HG03175 (cell line): ENCODE results near the gene NANOS2.

Experiments used
- ATAC-seq: cut with Tn5 transposase; IDR thresholded peaks from one replicate; pipeline ENCODE4 v1.9.1; 2021; ENCODE audit warnings: mild to moderate bottlenecking, moderate library complexity; ENCODE audit not compliant: unreplicated experiment

Gene NANOS2

DNA sequence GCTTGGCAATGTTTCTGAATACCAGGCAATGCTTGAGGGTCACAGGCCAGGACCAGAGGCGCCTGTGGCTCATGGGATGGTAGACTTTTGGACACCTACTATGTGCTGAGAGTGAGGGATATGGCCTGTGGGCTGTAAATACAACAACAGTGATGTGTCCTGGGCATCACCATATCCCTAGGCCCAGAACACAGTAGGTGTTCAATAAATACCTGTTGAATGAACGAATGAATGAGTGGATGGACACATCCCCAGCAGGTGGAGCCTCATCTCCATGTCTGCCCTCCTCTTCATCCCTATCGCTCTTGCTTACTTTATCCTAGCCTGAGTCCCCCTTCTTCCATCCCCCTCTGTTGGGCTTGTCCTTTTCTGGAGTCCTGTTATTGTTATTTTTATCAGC, 16.5 kb upstream of the NANOS2 start:
- ATAC-seq, result no peak

DNA sequence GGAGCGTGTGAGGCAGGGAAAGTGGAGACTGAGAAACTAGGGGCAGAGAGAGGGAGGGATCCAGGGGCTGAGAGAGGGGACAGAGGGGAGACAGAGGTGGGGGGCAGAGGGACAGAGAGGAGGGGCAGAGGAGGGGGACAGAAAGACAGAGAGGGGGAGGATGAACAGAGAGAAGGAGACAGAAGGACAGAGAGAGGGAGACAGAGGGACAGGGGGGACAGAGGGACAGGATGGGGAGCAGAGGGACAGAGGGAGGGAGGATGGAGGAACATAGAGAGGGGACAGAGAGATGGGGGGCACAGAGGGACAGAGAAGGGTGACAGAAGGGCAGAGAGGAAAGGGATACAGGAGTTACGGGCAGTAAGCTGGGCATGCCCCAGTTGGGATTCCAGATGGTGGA, 14.7 kb upstream of the NANOS2 start:
- ATAC-seq, result no peak

DNA sequence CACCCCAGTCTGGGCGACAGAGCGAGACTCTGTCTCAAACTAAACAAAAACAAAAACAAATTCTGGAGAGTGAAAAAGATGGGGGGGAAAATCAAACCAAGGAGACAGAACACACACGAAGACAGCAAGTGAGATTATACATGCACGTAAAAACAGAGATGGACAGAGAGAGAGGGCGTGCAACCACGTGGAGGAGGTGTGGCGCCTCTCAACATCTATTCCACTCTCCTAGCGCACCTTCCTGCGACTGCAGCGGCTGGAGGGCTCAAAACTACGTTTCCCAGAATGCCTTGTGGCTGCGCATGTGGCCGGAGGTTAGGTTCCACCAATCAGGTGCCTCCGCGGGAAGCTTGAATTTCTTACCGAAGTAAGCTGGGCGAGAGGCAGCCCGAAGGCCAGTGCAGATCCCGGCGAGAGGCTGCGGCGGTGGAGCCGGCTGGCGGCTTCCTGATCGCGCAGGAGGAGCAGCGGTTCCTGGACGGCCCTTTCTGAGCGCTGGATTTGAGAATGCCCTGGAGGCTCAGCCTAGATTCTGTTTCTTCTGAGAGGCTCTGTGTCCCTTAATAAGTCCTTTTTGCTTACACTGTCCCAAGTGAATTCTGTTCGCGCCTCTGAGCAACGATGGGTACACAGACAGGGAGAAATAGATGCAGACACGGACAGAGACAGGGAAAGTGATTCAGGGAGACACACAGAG, 13.1 kb upstream of the NANOS2 start:
- ATAC-seq, result peak; percentile 57

DNA sequence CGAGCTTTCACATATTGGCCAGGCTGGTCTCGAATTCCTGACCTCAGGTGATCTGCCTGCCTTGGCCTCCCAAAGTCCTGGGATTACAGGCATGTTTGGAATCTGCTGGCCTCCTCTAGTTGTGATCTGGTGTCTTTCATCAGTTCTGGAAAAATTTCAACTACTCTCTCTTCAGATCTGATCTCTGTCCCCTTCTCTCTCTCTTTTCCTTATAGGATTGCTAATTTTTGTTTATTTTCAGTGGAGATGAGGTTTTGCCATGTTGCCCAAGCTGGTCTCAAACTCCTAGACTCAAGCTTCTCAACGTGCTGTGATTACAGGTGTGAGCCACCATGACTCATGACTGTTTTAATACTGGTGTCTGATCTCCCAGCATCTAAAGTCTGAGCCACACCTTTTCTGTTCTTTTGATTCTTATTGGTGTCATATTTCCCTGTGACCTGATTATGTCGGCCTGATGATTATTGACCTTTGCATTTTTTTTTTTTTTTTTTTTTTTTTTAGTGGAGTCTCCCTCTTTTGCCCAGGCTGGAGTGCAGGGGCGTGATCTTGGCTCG, 10.4 kb upstream of the NANOS2 start:
- no peak for ATAC-seq

DNA sequence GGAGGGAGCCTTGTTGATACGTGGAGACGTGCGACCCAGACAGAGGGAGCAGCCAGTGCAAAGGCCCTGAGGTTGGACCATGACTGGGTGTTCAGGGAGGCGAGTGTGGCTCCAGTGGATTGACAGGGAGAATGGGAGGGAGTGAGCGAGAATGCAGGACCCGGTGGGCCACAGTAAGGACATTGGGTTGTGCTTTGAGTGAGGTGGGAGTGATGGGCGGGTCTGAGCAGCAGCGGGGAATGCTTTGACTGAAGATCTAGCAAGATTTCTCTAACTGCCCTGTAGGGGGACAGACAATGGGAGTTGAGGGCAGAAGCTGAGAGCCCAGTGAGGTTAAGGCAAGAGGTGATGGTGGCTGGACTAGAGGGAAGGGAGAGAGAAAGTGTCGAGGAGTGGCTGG, 7.7 kb upstream of the NANOS2 start:
- ATAC-seq, result no peak

DNA sequence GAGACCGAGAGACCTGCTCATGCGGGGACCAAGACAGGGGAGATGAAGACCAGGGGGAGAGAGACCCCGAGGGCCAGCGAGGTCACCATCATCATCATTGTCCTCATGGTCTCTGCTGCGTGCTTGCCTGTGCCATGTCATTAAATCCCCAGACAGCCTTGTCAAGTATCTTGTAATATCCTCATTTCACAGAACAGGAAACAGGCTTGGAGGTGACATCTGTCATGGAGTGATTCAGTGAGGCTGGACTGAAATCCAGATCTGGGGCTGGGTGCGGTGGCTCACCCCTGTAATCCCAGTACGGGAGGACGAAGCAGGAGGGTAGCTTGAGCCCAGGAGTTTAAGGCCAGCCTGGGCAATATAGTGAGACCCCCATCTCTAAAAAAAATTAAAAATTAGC, 5.9 kb upstream of the NANOS2 start:
- no peak for ATAC-seq

DNA sequence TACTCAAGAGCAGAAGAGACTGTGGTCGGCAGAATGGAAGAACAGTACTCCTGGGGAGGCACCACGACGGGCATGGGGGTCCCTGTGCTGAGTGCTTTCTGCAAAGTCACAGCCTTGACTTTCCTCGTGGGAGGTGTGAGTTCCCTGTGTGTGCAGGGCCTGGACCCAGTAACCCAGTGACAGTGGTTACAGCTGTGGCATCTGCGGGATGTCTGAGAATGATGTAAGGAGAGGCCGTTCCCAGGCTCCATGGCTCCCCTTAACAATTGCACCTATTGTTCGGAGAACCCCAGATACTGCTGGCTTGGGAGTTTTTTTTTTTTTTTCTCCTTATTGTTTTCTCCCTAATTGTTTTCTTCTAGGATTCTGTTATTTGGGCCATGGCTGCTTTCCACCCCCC, 5.1 kb upstream of the NANOS2 start:
- no peak for ATAC-seq

DNA sequence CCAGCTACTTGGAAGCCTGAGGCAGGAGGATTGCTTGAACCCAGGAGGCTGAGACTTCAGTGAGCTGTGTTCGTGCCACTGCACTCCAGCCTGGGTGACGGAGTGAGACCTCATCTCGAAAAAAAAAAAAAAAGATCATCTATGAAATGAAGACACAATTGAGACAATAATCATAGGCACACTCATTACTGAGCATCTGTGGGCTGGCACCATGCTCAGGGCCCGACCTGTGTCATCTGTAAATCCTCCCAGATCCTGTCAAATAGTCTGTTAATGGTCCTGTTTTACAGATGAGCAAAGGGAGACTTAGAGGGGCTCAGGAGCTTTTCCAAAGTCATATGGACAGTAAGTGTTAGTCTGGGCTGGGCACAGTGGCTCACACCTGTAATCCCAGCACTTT, 4.1 kb upstream of the NANOS2 start:
- ATAC-seq, result no peak

DNA sequence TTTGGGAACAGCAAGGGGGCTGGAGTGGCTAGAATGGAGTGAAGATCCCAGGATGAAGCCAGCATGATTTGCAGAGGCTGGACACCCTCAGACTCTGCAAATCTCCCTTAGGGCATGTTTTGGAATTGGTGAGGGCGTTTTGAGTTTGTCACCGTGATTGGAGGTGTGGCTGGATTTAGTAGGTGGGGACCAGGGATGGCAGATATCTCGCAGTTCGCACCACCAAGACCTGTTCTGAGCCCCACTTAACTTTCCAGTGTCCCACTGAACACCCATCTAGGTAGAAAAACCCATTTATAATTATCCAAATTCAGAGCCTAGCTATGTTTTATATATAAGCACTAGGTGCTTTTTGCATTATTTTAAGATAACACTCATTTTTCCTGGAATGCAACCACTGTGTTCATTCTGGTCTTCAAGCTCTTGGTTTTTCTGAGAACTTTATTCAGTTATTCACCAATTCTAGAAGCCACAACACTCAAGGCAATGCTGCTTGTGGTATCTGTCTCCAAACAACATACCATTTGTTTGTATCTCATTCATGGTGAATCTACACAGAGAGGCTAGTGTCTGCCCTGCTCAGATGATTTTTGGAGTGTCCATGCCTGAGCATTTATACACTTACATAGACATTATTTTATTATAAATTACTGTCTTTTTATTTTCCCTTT, 3.0 kb upstream of the NANOS2 start:
- ATAC-seq, result no peak

DNA sequence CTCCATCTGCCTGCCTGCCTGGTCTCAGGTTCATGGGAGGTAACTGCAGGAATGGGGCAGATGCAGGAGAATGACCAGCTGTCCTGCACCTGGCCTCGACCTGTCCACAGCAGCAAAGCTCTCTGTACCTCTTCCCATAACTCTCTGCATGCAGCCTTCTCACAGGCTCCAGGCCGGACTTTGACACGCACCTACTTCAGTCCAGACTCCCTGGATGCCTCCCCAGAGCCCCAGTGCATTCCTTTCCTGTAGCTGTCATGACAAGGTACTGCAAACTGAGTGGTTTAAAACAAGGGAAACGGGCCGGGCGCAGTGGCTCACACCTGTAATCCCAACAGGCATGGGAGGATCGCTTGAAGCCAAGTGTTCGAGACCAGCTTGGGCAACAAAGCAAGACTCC, 3.3 kb downstream of the NANOS2 start:
- ATAC-seq, result no peak

DNA sequence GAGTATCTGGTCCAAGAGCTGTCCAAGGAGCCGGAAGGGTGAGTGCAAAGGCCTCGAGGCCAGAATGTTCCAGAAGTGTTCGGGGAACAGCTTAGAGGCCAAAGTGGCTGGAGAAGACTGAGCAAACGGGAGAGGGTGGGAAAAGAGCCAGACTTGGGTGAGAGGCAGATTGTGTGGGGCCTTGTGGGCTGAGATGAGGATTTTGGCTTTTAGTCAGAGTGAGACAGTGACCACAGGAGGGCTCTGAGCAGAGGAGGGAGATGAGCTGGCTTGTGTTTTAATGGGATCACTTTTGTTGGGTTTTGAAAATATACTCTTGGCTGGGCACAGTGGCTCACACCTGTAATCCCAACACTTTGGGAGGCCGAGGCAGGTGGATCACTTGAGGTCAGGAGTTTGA, 5.6 kb downstream of the NANOS2 start:
- ATAC-seq, result no peak

DNA sequence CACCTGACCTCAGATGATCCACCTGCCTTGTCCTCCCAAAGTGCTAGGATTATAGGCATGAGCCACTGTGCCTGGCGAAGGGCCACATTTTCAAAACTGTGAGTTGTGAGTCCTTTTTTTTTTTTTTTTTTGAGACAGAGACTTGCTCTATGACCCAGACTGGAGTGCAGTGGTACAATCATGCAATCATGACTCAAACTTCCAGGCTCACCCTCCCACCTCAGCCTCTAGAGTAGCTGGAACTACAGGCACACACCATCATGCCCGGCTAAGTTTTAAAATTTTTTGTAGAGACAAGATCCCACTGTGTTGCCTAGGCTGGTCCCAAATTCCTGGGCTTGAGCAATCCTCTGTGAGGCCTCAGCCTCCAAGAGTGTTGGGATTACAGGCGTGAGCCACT, 8.4 kb downstream of the NANOS2 start:
- no peak for ATAC-seq

DNA sequence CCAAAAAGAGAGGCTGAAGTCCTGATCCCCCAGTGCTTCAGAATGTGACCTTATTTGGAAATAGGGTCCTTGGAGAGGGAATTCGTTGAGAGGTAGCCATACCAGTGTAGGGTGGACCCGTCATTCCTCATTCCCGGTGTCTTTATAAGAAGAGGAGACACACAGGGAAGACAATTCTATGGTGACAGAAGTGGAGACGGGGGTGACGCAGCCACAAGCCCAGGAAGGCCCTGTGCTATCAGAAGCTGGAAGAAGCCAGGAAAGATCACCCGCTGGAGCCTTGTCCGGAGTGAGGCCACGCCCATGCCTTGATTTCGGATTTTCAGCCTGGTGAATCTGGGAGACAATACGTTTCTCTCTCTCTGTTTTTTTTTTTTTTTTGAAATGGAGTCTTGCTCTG, 9.6 kb downstream of the NANOS2 start:
- no peak for ATAC-seq

DNA sequence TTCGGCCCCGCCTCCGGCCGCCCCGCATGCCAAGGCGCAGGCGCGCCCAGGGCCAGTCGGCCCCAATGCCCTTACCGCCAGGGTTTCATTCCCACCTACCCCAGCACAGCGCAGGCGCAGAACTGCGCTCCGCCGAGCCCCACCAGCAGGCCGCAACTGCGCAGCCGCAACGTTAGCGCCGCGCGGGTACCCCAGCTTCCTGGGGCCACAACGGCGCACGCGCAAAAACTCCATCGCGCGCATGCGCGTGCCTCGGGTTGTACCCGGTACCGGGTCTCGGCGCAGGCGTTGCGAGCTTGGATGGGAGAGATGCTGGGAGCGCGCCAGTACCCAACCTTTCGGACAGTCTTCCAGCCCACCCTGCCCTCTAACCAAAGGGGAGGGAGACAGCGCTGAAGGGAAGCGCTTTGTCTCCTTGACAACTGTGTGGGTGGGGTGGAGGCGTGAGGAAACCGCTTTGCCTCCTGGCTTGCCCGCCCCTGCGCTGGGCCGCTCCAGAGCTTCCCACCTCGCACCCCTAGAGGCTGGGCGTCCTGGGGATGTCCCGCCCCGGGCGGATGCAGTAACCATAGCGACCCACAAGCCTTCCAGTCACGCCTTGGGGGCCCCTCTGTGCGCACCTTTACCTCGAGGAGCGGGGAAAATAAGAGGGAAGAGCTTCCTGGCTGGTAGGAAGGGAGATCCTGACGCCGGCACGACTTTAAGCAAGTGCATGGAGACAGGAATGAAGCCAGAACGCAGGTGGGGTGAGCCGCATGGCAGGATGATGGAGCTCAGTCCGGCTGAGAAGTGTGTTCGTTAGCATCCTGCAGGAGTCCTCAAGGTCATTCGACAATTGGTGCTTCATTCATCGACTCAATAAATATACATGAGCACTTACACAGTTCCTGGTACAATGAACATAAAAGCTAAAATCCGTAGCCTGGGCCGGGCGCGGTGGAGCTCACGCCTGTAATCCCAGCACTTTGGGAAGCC, 11.6 kb downstream of the NANOS2 start:
- ATAC-seq, result peak; percentile 87

DNA sequence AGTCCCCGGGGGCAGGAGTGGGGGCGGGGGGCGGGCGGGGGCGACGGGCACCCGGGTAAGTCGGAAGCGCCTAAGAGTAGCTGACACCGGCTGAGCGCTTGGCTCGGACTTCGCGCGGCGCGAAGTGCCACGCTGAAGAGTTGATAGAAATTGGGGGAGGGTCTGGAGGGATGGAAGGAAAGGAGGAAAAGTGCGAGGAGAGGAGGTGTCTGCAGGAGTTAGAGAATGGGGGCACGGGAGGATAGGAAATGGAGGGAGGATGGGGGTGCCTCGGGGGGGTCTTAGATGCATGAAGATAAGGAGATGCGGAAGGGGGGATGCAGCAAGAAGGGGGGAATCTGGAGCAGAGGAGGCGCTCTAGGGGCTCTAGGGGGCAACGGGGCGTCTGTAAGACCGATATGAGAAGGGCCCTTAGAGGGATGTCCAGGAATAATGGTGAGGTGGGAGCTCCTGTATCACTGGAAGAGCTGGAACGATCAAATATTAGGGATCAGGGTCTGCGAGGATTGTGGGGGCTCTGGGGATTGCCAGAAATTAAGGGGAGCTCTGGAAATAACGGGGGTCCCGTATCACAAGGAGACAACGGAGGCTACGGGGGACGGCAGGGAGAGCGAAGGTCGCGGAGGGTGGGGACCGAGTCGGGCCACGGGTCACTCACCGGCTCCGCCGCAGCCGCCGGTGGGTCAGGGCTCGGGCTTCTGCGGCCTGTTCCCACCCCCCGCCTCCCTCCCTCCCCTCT, 12.5 kb downstream of the NANOS2 start, which contains the start of gene MYPOP:
TSS of gene MYPOP (minus strand) at position 702 of the 739 bp plus-strand sequence. CDS start 840 bp downstream, outside the sequence.
- no peak for ATAC-seq

DNA sequence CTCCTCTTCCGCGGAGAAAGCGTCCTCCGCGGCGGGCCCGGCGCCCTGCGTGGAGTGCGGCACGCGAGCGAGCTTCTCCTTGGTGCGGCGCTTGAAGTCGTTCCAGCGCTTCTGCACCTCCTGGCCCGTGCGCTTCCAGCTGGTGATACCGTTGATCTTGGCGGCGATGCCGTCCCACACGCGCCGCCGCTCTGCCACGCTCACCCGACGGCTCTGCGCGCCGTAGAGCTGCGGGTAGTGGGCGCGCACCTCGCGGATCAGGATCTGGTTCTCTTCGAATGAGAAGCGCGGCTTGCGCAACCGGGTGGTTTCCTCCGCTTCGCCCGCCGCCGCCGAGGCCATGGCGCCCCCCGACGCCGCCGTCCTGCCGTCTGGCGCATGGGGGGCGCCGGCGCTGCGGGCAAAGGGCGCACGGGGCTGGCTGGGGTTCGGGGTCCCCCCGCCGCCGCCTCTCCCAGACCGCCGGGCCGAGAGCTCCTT, 13.1 kb downstream of the NANOS2 start:
- ATAC-seq, result no peak

DNA sequence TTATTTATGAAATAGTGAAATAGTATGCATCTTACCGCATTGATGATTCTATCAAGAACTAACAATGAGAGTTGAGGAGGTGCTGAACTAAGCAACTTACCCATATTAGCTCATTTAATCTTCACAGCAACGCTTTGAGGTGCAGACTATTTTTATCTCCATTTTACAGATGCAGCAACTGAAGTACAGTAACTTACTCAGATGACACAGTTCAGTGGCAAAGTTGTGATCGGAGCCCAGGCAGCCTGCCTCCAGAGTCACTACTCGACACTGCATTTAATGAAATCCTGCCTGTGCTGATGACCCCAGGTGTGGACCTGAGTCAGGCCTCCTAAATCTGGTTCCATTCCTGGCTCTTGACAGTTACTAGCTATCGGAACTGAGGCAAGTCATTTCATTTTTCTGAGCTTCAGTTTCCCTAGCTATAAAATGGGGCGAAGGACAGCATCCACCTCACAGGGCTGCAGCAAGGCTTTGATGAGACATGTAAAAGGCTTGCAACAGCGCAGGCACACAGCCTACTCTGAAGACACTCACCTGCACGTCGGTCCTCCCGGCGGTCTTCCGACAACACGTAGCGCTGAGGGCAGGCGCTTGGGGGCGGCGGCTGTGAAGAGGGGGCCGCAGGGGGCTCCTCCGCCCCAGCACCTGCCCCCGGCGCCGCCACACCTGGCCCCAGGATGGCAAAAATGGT, 13.7 kb downstream of the NANOS2 start:
- no peak for ATAC-seq

DNA sequence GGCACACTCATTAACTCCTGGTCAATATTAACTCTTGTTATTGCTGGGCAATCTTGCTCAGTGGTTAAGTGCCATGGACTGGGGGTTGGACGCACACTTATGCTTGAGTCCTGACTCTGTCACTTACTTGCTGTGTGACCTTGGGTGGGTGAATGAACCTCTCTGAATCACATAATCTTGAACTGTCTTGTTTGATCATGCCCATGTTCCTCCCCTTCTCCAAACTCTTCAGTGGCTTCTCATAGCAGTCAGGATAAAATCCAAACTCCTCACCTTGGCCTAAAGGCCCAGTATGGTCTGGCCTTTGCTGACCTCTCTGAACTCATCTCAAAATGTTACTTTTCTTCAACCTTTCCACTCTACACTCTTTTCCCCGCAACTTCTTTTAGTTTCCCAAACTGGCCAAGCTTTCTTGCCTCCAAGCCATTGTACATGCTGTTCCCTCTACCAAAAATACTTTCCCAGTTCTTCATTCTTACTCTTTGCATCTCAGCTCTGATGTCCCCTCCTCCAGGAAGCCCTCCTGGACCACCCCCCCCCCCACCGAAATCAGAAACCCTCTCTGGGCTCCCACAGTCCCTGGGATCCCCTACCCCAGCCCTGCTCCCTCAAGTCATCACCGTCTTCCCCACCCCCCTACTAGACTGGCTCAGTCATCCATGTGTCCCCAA, 14.5 kb downstream of the NANOS2 start:
- ATAC-seq, result no peak

DNA sequence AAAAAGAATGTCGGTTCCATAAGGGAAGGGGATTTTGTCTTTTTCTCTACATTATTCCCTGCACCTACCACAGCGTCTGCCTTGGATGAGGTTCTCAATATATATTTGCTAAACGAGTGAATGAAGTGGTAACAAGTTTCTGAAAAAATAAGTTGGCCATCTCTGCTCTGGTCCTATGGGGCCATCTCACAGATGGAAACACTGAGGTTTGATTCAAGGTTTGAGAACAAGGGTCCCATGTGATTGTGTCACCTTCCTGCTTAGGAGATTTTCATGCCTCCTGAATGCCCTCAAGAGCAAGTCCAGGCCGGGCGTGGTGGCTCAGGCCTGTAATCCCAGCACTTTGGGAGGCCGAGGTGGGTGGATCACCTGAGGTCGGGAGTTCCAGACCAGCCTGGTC, 15.3 kb downstream of the NANOS2 start:
- no peak for ATAC-seq
